Activated effector memory CD4-positive, alpha-beta T cell treated with anti-CD3 and anti-CD28 coated beads, Interleukin-2, amount 50 U/mL, for 16 hours (primary cell): ENCODE measurements around the gene WDPCP.
"Not testable (repeated sequence)": the region's sequence is repeated elsewhere in the genome, so short reads cannot be mapped to it uniquely, and the experiment has no call there.

ENCODE experiments used
- DNase-seq: peaks from one replicate; pipeline ENCODE4 v3.0.0-alpha.2; 2020

The WDPCP gene

DNA sequence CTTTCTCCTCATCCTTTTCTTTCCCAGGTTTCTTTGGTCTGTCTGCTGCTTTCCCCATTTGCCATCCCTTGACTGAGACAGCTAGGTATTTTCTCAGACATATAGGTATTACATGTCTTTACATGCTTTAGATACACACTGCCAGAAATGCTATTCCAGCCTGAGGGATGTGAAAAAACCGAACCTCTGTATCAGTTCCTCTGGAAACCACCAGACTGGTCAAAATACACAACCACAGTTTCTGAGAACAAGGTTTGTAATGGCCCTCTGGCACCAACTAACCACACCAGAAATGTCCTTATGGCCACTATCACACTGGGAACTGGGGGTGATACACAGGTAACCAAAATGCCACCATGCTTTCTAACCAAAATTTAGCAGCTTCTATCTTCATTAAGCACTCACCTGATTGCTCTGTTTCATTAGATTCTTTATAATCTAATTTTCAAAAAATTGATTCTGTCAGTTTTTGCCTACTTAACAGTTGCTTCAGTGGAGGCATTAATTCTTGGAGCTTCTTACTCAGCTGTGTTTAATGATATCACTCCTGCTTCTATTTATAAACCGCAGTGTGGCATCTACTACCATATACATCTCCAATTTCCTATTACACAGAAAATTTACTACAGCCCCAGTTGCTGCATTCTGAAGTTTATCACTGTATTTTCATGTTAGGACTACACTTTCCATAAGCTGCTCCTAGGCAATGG is 243.5 kb downstream of the WDPCP start:
- DNase-seq, result no peak

DNA sequence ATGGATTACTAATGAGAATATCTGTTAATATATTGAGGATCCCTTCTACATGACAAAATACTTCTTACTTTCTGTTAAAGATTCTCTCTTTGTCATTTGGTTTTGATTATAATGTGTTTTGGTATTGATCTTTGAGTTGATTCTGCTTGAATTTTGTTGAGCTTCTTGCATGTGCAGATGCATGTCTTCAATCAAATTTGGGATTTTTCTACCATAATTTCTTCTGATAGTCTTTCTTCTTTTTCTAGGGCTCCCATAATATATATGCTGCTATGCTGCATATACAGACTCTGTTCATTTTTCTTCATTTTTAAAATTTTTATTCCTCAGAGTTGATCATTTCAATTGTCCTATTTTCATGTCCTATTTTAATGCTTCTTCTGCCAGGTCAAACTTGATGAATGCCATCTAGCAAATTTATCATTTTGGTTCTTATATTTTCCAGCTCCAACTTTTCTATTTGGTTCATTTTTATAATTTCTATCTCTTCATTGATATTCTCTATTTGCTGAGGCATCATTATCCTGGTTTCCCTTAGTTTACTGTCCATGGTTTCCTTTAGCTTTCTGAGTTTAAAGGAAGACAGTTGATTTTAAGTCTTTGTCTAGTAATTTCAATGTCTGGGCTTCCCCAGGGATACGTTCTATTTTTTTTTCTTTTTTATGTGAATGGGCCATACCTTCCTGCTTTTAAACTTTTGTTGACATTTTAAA is 244.7 kb downstream of the WDPCP start:
- DNase-seq, result no peak

DNA sequence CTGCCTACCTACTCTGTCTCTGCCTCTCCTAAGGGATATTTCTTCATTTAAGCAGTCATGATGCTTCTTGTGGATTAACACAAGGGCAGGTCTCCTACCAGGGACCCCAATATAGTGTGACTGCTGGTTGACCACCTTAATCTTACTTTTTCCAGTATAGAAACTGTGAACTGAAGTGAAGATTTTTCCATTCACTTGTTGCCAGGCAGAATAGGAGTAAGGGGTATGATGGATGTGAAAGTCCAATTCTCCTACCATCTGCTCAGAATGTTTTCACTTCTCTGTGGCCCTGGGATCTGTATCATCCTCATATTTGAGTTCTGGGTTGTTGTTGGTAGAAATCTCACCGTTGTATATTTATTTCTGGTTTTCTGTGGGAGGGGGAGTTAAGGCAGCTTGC is 247.8 kb downstream of the WDPCP start:
- no peak for DNase-seq

DNA sequence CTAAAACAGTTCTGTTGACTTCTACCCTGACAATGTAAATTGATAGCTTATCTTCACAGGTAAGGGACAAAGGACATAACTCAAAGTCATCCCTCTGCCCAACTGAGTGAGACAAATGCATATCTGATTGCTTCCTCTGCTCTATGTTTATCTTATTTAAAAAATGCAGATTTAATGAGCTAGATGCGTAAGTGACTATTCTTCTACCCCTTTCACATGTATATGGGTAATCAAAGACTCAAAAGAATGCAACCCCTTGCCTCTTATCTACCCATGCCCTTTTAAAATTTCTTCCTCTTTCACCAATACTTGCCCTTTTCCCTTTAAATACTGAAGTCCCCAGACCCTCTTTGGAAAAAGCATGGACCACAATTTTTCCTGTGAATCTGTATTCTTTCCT is 253.4 kb downstream of the WDPCP start:
- no peak for DNase-seq

DNA sequence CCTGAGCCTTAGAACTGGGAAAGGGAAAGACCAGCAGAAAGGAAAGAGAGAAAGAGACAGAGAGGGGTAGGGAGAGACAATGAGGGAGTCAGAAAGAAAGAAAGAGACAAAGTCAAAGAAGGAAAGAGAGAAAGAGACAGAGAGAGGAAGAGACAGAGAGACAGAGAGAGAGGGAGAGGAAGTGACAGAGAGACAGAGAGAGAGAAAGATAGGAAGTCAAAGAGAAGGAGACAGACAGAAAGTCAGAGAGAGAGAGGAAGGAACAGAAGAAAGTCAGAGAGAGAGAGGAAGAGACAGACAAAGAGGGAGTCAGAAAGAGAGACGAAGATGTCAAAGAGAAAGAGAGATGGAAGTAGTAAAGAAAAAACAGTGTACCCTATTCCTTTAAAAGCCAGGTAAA is 261.8 kb downstream of the WDPCP start:
- no peak for DNase-seq

DNA sequence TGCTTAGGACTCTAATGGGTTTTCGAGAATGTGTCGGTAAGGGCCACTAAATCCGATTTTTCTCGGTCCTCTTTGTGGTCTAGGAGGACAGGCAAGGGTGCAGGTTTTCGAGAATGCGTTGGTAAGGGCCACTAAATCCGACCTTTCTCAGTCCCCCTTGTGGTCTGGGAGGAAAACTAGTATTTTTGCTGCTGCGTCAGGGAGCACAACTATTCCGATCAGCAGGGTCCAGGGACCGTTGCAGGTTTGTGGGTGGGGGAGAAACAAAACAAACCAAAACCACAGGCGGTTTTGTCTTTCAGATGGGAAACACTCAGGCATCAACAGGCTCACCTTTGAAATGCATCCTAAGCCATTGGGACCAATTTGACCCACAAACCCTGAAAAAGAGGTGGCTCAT is 264.6 kb downstream of the WDPCP start:
- DNase-seq, result not testable (repeated sequence)

GRCh38 chr2:63321973-63322372 is 266.3 kb downstream of the WDPCP start:
- not testable (repeated sequence) for DNase-seq

- DNase-seq, result no peak
These were observed 267.6 kb downstream of the WDPCP start for GRCh38 chr2:63320669-63321068.

DNA sequence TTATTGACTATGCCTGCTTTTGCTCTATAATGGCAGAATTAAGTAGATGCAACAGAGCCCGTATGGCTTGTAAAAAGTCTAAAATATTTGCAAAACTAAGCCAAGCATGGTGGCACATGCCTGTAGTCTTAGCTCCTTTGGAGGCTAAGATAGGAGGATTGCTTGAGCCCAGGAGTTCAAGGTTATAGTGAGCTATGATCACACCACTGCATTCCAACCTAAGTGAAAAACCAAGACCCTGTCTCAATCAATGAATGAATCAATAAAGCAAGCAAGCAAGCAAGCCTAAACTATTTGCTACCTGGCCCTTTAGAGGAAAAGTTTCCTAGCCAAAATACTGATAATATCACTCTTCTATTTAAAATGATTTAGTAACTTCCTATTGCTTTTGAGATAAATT is 277.7 kb downstream of the WDPCP start:
- no peak for DNase-seq

- no peak for DNase-seq
These were observed 286.8 kb downstream of the WDPCP start for GRCh38 chr2:63301481-63301880.

DNA sequence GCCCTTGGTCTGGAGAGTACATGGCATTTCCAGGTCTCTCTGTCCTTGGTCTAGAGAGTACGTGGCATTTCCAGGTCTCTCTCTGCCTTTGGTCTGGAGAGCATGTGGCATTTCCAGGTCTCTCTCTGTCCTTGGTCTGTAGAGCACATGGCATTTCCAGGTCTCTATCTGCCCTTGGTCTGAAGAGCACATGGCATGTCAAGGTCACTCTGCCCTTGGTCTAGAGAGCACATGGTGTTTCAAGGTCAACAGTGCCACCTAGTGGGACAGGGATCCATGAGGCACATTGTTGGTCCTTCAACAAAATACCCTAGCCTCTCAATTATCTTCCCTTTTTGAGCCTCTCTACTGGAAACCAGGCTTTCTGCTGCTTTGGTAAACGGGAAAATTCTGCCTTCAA is 287.4 kb downstream of the WDPCP start:
- DNase-seq, result no peak

DNA sequence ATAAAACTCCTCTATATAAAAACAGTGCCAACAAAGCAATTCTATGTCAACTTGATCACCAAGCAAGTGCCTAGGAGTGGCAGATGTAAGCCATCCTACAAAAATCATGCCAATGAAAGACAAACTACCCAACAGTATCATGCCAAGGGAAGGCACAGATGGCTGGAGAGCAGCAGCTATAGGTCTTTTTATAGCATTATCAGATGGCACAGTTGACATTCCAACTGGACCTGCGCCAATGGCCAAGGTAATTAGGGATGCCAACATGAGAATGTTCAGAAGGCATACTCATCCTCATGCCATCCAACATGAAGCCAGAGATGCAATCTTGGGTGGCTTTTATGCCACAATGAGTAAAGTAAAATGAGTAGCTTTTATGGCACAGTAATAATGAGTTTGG is 300.3 kb downstream of the WDPCP start:
- no peak for DNase-seq

- not testable (repeated sequence) for DNase-seq
These were observed 301.8 kb downstream of the WDPCP start for GRCh38 chr2:63286520-63286919.

DNA sequence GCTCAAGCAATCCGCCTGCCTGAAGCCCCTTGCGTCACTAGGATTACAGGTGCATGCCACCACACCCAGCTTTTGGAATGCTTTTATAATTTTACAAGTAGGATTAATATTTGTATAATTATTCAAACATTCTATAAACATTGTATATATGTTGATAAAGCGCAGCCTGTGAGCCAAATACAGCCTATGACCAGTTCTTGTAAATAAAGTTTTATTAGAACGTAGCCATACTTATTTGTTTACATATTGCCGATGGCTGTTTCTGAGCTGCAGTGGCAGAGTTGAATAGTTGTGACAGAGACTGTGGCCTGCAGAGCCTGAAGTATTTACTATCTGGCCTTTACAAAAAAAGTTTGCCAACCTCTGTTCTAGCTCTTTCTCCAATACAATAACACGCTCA is 305.0 kb downstream of the WDPCP start:
- DNase-seq, result no peak

DNA sequence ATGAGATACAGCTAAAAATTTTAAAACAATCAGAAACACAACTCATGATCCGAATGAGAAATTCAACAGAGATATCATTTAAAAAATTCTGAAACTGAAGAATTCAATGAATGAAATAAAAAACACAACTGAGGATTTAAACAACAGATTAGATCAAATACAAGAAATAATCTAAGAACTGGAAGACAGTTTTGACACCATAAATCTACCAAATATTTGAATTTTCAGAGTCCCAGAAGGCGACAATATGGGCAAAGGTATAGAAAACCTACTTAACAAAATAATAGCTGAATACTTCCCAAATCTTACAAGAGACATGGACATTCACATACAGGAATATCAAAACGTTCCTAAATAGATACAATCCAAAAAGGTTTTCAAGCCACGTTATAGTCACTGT is 315.7 kb downstream of the WDPCP start:
- DNase-seq, result no peak

DNA sequence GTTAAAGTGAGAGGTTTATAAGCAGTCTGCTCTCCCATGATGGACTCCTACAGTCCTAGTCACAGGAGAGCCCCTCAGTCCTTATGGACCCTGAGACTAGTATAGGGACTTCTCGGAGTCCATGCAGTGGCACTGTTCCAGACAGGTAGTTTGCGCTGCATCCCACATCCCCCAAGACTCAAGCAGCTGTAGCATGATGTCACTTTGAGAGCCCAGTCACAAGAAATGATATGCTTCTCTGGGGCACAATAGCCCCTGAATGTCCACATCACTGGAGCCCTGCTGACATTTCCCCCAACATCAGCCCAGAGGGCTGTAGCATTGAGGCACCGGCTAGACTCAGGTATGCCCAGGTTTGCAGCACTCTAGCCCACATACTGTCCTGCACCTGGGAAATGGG is 317.6 kb downstream of the WDPCP start:
- DNase-seq, result no peak

DNA sequence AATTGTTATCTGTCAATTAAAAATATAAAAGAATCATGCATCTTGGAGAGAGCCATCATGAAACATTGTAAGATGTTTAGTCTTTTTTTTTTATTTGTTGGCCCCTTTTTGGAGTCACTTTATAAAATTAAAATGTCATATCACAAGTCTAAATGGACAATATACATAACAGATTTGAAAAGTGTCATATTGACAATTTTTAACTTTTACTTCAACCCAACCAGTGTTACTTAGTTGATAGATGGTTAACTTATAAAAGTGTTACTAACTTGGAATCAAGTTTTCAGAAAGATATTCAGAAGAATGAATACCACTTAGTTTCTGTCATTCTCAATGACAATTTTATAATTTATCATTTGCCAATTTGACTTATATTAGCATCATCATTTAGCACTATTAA is 319.3 kb downstream of the WDPCP start:
- DNase-seq, result no peak

DNA sequence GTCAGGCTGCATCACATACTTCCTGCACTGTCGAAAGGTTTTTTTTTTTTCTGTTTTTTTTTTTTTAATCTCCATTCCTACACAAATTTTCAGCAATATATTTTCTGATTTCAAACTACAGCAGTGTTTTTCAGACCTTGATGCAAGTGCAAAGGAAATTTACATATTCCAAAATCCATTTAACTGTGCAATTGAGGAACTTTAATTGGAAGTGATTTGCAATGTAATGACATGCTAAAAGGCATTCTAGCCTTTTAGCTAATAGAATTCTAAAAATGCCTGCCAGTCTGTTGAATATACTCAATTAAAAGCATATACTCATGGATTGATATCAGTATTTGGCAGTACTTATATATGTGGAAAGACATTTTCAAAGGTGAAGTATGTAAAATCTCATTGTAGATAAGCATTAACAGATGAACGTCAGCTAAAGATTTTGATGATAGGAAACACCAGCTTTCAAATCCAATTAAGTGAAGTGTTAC is 327.1 kb downstream of the WDPCP start:
- DNase-seq, result no peak

GRCh38 chr2:63257473-63257872 is 330.8 kb downstream of the WDPCP start:
- DNase-seq, result no peak

- DNase-seq, result no peak
These were observed 339.1 kb downstream of the WDPCP start for GRCh38 chr2:63249161-63249560.

GRCh38 chr2:63242747-63243146 is 345.5 kb downstream of the WDPCP start:
- no peak for DNase-seq

GRCh38 chr2:63225964-63226686 is 362.2 kb downstream of the WDPCP start:
- DNase-seq, result no peak

DNA sequence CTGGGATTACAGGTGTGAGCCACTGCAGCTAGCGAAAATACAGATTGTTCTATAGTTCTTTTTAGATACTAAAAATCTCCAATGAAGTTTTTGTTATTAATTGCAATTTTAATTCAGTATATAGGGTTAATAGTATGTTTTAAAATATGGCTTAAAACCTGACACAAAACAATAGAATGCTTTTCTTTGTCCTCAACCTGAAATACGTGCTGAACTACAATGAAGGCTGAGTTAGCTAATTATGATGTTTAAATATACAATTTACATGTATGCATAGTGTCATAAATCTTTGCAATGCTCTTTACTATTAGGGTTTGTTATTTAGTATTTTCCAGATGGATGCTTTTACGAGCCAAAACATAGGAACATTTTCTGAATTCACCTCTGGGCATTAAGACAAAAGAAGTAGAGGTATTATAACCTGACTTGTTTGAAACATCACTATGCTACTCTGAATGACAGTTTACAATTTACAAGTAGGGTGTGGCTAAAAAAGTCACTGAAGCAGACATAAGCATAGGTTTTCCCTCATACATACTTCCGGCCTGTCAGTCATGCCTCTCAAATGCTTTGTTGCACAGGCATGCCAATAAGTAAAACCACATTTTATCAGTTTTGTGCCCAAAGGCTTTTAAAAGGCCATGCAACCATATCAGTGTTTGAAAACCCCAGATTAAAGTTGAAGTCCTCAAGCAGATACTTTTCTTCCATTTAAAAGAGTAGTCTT is 369.3 kb downstream of the WDPCP start:
- DNase-seq, result no peak
